HCT116 (cell line): ENCODE results near the gene RNF25. TPM values are rescaled to one million over a fixed set of nuclear protein-coding genes. Genes with fewer than 3 reads are reported as not detected.

Experiments
- ATAC-seq: fragments of 200-7000 bp; cut with Tn5 transposase; 2 replicates; pipeline ENCODE4 v1.9.1; 2020; ENCODE audit warnings: mild to moderate bottlenecking, moderate library complexity
- BruUV-seq: library from RNA; stranded (reverse); fragments of 400-500 nt; replicated peaks from 2 replicates; lab custom pipeline; 2021; lab: Mats Ljungman, UMichigan
- CTCF ChIA-PET: fragments of 300-600 bp; sonication (Branson Sonifier 250); formaldehyde crosslinking; loops from one replicate; lab custom pipeline; 2021; ENCODE audit warnings: antibody characterized with exemption; lab: Charles Lee
- POLR2A ChIA-PET: fragments of 300-600, 350-600 bp; sonication (Branson Sonifier 250); formaldehyde crosslinking; loops from one replicate; lab custom pipeline; 2021; ENCODE audit warnings: antibody characterized with exemption; lab: Charles Lee
- RAD21 ChIA-PET, 2 experiments: fragments of 300-600 bp; sonication (Branson Sonifier 250); formaldehyde crosslinking; loops; one replicate each; lab custom pipeline; 2023; ENCODE audit warnings: low total read pairs in 2 of 2; ENCODE audit not compliant: uncharacterized antibody in 2 of 2, unreplicated experiment in 2 of 2, low non-redundant PET in 1 of 2; lab: Charles Lee
- DNase-seq: peaks from one replicate; pipeline ENCODE4 v3.0.0-alpha.2; 2010; ENCODE audit warnings: low read depth, low spot score
- H2AFZ ChIP-seq: fragments of 200-600 bp; shearing (Covaris generic), sonication (generic); 2 replicates; pipeline ENCODE4 v1.6.1; 2017; ENCODE audit warnings: low read depth, mixed run types, mixed read lengths, antibody characterized with exemption, low read length; ENCODE audit not compliant: poor library complexity, severe bottlenecking
- H3K27ac ChIP-seq: 2 replicates; pipeline ENCODE4 v1.5.1; 2012; ENCODE audit warnings: low read depth, low read length
- H3K27me3 ChIP-seq: fragments of 200-600 bp; sonication (generic); 2 replicates; pipeline ENCODE4 v1.6.1; 2016; ENCODE audit warnings: mixed run types, low read length, mixed read lengths; ENCODE audit not compliant: insufficient read depth
- H3K36me3 ChIP-seq, 2 experiments: fragments of 200-500 bp in 1 of 2; fragments of 200-600 bp in 1 of 2; sonication (Bioruptor generic) in 1 of 2; sonication (generic) in 1 of 2; 2 replicates each; pipeline versions ENCODE4 v1.5.1 to v1.6.1; 2014 to 2016; ENCODE audit warnings: low read length in 2 of 2, inconsistent platforms in 1 of 2, mixed read lengths in 1 of 2, mixed run types in 1 of 2; ENCODE audit not compliant: insufficient read depth in 2 of 2, control insufficient read depth in 1 of 2
- H3K4me1 ChIP-seq, 2 experiments: fragments of 200-600 bp in 1 of 2; sonication (generic) in 1 of 2; 2 replicates each; pipeline versions ENCODE4 v1.5.1 to v1.6.1; 2012 to 2017; ENCODE audit warnings: low read length in 2 of 2, inconsistent platforms in 1 of 2, mild to moderate bottlenecking in 1 of 2, mixed read lengths in 1 of 2, mixed run types in 1 of 2, moderate library complexity in 1 of 2; ENCODE audit not compliant: insufficient read depth in 2 of 2, control insufficient read depth in 1 of 2
- H3K4me2 ChIP-seq: fragments of 200-600 bp; sonication (generic); 2 replicates; pipeline ENCODE4 v1.6.1; 2017; ENCODE audit warnings: mixed run types, low read length, mixed read lengths
- H3K4me3 ChIP-seq, 2 experiments: fragments of 200-600 bp in 1 of 2; sonication (generic) in 1 of 2; replicated peaks in 1 of 2; 2 replicates each; pipeline ENCODE4 v1.5.1; 2011 to 2016; ENCODE audit warnings: low read length in 2 of 2, control low read depth in 1 of 2, low read depth in 1 of 2, mild to moderate bottlenecking in 1 of 2, mixed read lengths in 1 of 2, mixed run types in 1 of 2
- H3K79me2 ChIP-seq: fragments of 200-600 bp; sonication (generic); 2 replicates; pipeline ENCODE4 v1.6.1; 2017; ENCODE audit warnings: mild to moderate bottlenecking, mixed run types, low read length, moderate library complexity, mixed read lengths; ENCODE audit not compliant: insufficient read depth
- H3K9ac ChIP-seq: fragments of 200-600 bp; sonication (generic); 2 replicates; pipeline ENCODE4 v1.6.1; 2016; ENCODE audit warnings: low read length, mixed read lengths
- H3K9me2 ChIP-seq: fragments of 200-600 bp; sonication (generic), shearing (Covaris generic); 2 replicates; pipeline ENCODE4 v1.6.1; 2017; ENCODE audit warnings: mixed run types, mild to moderate bottlenecking, moderate library complexity; ENCODE audit not compliant: insufficient read depth
- H3K9me3 ChIP-seq, 2 experiments: fragments of 200-500 bp in 1 of 2; fragments of 200-600 bp in 1 of 2; sonication (Bioruptor generic) in 1 of 2; sonication (generic) in 1 of 2; 2 replicates each; pipeline ENCODE4 v1.6.1; 2014 to 2017; ENCODE audit warnings: low read length in 2 of 2, mixed read lengths in 2 of 2, inconsistent platforms in 1 of 2, low read depth in 1 of 2, mild to moderate bottlenecking in 1 of 2, mixed run types in 1 of 2, moderate library complexity in 1 of 2; ENCODE audit not compliant: control insufficient read depth in 1 of 2, insufficient read depth in 1 of 2
- H4K20me1 ChIP-seq: fragments of 200-600 bp; sonication (generic), shearing (Covaris generic); 2 replicates; pipeline ENCODE4 v1.6.1; 2017; ENCODE audit warnings: mixed run types, mild to moderate bottlenecking, moderate library complexity; ENCODE audit not compliant: insufficient read depth
- CBX3 ChIP-seq: IDR thresholded peaks from 2 replicates; pipeline ENCODE4 v1.6.1; 2012; ENCODE audit warnings: low read depth
- CEBPB ChIP-seq: IDR thresholded peaks from 2 replicates; pipeline ENCODE4 v1.6.1; 2012; ENCODE audit warnings: low read depth
- EGR1 ChIP-seq: IDR thresholded peaks from 2 replicates; pipeline ENCODE4 v1.6.1; 2012; ENCODE audit warnings: low read depth
- EZH2 ChIP-seq: fragments of 200-600 bp; sonication (generic); IDR thresholded peaks from 2 replicates; pipeline ENCODE4 v1.6.1; 2017; ENCODE audit warnings: antibody characterized with exemption, mixed run types
- EZH2phosphoT487 ChIP-seq: fragments of 200-600 bp; IDR thresholded peaks from 2 replicates; pipeline ENCODE4 v1.6.1; 2018; ENCODE audit warnings: antibody characterized with exemption, borderline replicate concordance
- FOSL1 ChIP-seq: IDR thresholded peaks from 2 replicates; pipeline ENCODE4 v1.6.1; 2012; ENCODE audit warnings: low read depth
- JUND ChIP-seq: IDR thresholded peaks from 2 replicates; pipeline ENCODE4 v1.6.1; 2012
- MAX ChIP-seq: IDR thresholded peaks from 2 replicates; pipeline ENCODE4 v1.6.1; 2012
- POLR2A ChIP-seq: IDR thresholded peaks from 2 replicates; pipeline ENCODE4 v1.7.0; 2011; ENCODE audit warnings: borderline replicate concordance; ENCODE audit not compliant: insufficient read depth, insufficient read length; ENCODE audit errors: extremely low read depth
- POLR2AphosphoS5 ChIP-seq: IDR thresholded peaks from 2 replicates; pipeline ENCODE4 v1.6.1; 2011; ENCODE audit warnings: mild to moderate bottlenecking, low read depth, low read length, moderate library complexity
- RAD21 ChIP-seq: IDR thresholded peaks from 2 replicates; pipeline ENCODE4 v1.6.1; 2012; ENCODE audit warnings: low read depth, mild to moderate bottlenecking
- REST ChIP-seq: IDR thresholded peaks from 2 replicates; pipeline ENCODE4 v1.6.1; 2012; ENCODE audit warnings: low read depth
- SIN3A ChIP-seq: IDR thresholded peaks from 2 replicates; pipeline ENCODE4 v1.6.1; 2012; ENCODE audit warnings: low read depth
- SP1 ChIP-seq: IDR thresholded peaks from 2 replicates; pipeline ENCODE4 v1.6.1; 2012; ENCODE audit warnings: low read depth
- SRF ChIP-seq: IDR thresholded peaks from 2 replicates; pipeline ENCODE4 v1.6.1; 2012; ENCODE audit warnings: low read depth
- TCF7L2 ChIP-seq: IDR thresholded peaks from 2 replicates; pipeline ENCODE4 v1.7.0; 2011; ENCODE audit warnings: borderline replicate concordance, inconsistent platforms; ENCODE audit not compliant: insufficient read depth, insufficient read length; ENCODE audit errors: extremely low read depth
- ZFX ChIP-seq: fragments of 450-650 bp; IDR thresholded peaks from 2 replicates; pipeline ENCODE4 v1.6.1; 2017
- ZNF274 ChIP-seq: fragments of 200-500 bp; sonication (Bioruptor generic); IDR thresholded peaks from 2 replicates; pipeline ENCODE4 v1.6.1; 2014; ENCODE audit warnings: mild to moderate bottlenecking, low read depth, low read length, inconsistent platforms
- intact Hi-C: fragments of 100-400 bp; cut with micrococcal nuclease; formaldehyde crosslinking; loops from 2 replicates; pipeline ENCODE4 v1.10.0; 2022
- total RNA-seq: library from RNA; stranded (reverse); gene quantifications from one replicate; pipeline ENCODE4 v1.2.1, GENCODE V29; 2021; ENCODE audit not compliant: unreplicated experiment
- TF ChIP-seq, protein P1 (sequence below): IDR thresholded peaks from 2 replicates; pipeline ENCODE4 v1.6.1; 2012

RNF25 gene
- total RNA-seq, 1 experiment from 2014 or later: 23.4 TPM

DNA sequence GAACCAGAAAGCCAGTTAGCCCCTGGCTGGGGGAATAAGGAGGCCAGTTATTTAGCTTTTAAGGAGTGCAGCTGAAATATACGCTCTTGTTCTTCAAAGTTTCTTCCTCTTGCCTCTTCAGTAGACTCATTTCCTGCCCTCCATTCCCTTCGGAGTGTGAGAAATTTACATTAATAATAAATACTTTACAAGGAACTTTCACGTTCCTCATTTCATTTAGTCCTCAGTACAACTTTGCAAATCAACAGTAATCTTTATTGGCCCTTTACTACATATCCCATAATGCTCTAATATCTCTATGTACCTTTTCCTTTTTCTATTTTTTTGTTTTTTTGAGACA, 48.5 kb downstream of the RNF25 start:
- H3K36me3 ChIP-seq: no peaks in the 10 kb centered on the region
- no peaks in the 10 kb centered on the region for H3K27me3 ChIP-seq
- TF ChIP-seq EZH2 (no peak), ZFX (no peak), FOSL1 (no peak), EZH2phosphoT487 (no peak), ZNF274 (no peak), CEBPB (no peak), POLR2AphosphoS5 (no peak), TCF7L2 (no peak), SP1 (no peak), CBX3 (no peak), SIN3A (no peak), POLR2A (no peak), EGR1 (no peak), RAD21 (no peak), JUND (no peak), MAX (no peak), REST (no peak), SRF (no peak)
- TF ChIP-seq, protein P1, sequence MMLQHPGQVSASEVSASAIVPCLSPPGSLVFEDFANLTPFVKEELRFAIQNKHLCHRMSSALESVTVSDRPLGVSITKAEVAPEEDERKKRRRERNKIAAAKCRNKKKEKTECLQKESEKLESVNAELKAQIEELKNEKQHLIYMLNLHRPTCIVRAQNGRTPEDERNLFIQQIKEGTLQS: no peak
- peaks cover 0 to 4% of the 10 kb centered on the region in 2 experiments; a peak in 2 of 4 replicates for H3K4me1 ChIP-seq
- ChIA-PET POLR2A (no interaction called here), RAD21 (no interaction called here), CTCF (no interaction called here)
- no peak overlapping the region for H2AFZ ChIP-seq
- BruUV-seq: no TSS peak
- H4K20me1 ChIP-seq: no peaks in the 10 kb centered on the region
- DNase-seq (no peak), ATAC-seq (no peak)
- no peak overlapping the region for H3K4me3 ChIP-seq
- H3K27ac ChIP-seq: no peak overlapping the region
- intact Hi-C loops: no loop called here
- no peaks in the 10 kb centered on the region for H3K79me2 ChIP-seq
- H3K4me2 ChIP-seq: no peak overlapping the region
- no peaks in the 10 kb centered on the region for H3K9me2 ChIP-seq
- no peaks in the 10 kb centered on the region for H3K9me3 ChIP-seq
- H3K9ac ChIP-seq: no peak overlapping the region
